GM21360 (cell line): Measurements from ENCODE around the gene FOXR1.
A peak's percentile ranks its signal among the peaks of the same experiment; 100 is the strongest.
"Not testable (repeated sequence)": the region's sequence is repeated elsewhere in the genome, so short reads cannot be mapped to it uniquely, and the experiment has no call there.

Source experiments
- ATAC-seq: cut with Tn5 transposase; IDR thresholded peaks from one replicate; pipeline ENCODE4 v1.9.1; 2021; ENCODE audit warnings: mild to moderate bottlenecking, moderate library complexity; ENCODE audit not compliant: unreplicated experiment

The FOXR1 gene

DNA sequence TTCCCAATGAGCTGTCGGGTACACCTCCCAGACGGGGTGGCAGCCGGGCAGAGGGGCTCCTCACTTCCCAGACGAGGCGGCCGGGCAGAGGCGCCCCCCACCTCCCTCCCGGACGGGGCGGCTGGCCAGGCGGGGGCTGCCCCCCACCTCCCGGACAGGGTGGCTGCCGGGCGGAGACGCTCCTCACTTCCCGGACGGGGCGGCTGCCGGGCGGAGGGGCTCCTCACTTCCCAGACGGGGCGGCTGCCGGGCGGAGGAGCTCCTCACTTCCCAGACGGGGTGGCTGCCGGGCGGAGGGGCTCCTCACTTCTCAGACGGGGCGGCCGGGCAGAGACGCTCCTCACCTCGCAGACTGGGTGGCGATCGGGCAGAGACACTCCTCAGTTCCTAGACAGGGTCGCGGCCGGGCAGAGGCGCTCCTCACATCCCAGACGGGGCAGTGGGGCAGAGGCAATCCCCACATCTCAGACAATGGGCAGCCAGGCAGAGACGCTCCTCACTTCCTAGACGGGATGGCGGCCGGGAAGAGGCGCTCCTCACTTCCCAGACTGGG is 20.0 kb downstream of the FOXR1 start:
- not testable (repeated sequence) for ATAC-seq

DNA sequence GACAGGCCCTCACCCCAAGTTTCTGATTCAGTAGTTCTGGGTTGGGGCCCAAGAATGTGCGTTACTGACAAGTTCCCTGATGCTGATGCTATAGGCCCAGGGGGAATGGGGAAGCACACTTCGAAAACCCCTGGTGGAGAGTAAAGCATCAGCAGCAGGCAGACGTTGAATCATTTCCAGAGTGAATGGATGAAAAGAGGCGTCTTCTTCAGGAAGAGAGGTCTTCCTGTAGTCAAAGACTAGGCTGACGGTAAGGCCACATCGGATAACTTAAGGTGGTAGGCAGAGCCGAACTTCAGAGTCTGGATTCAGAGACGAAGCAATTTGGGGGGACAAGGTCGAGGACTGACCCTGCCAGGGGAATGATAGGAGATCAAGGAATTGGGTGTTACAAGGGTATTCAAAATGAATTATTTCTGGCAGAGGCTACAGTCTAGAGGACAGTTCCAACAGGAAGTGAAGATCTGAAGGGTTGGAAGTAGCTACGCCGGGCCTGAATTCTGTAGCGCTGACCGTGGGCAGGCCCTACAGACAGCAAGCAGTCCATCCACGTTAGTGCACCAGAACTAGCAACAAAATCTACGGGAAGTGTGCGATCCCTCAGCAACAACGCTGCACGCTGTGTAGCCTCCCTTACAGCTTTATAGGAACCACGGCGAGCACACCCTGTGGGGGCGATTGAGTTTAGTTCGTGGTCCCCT is 25.5 kb downstream of the FOXR1 start:
- ATAC-seq = peak; percentile 4

DNA sequence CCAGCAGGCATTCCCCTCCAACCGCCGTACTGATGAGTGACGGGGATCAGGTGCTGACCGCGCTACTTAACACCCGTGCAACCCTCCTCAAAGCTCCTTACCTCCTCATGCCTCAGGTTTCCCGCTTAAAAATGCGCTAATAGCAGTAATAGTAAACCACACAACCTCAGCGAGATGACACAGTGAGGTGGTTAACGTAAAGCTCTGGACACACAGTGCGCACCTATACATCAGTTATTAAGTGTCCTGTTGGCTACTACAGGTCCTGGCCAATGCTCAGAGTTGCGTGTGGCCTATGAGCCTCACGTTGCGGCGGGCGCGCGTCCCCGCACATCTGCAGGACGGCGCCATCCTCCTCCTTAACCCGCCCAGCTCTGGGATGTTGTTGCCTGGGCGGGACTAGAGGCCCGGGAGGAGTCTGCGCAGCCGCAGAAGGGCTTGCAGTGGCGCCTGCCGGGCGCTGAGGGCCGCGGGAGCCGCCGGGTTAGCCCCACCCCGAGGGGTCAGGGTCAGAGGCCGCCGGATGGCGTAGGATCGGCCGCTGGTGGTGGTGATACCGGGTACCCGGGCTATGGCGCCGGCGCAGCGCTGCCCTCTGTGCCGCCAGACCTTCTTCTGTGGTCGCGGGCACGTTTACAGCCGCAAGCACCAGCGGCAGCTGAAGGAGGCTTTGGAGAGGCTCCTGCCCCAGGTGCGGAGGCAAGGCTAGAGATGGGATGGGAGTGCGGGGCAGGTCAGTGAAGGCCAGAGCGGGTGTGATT is 26.2 kb downstream of the FOXR1 start, which contains the start of gene CENATAC:
Gene CENATAC, plus strand, starts transcription at position 512 of the 761 bp plus-strand sequence. Its CDS starts 60 bp downstream, at position 572.
- peak; percentile 86 for ATAC-seq

DNA sequence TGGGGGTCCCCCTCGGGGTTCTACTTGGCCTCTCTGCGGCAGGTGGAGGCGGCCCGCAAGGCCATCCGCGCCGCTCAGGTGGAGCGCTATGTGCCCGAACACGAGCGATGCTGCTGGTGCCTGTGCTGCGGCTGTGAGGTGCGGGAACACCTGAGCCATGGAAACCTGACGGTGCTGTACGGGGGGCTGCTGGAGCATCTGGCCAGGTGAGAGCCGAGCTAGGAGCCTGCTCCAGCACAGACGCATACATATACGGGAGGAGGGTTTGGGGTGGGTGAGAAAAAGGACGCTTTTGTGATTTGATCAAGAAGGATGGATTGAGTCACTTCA is 26.8 kb downstream of the FOXR1 start:
- ATAC-seq = peak; percentile 25

DNA sequence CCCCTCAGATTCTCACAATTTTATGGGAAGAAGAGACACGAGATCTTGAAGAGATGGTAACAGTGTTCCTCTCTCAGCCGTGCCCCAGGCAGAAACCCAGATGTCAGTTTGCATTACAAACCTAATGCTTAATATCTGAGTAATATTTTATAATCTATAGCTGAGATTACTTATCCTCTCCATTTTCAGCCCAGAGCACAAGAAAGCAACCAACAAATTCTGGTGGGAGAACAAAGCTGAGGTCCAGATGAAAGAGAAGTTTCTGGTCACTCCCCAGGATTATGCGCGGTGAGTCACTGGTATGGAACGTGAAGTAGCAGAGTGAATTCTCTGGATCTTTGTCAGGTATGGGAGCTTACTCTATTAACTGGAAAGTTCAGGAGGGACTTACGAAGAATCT is 27.3 kb downstream of the FOXR1 start:
- ATAC-seq = no peak

DNA sequence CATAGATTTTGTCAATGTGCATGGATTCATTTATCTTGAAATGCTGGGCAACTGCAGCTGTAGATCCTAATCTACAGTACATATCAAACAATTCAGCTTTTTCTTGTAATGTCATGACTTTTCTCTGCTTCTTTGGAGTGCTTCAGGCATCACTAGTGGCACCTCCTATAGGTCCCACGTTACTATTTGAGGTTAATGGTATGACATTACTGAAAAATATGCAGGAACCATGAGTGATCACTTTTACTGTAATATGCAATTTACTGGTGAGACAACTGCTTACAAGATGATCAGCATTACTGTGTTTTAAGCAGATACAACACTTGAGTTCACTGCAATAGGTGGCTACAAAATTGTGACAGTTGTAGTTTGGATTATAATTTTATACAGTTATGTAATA is 29.3 kb downstream of the FOXR1 start:
- ATAC-seq = no peak

DNA sequence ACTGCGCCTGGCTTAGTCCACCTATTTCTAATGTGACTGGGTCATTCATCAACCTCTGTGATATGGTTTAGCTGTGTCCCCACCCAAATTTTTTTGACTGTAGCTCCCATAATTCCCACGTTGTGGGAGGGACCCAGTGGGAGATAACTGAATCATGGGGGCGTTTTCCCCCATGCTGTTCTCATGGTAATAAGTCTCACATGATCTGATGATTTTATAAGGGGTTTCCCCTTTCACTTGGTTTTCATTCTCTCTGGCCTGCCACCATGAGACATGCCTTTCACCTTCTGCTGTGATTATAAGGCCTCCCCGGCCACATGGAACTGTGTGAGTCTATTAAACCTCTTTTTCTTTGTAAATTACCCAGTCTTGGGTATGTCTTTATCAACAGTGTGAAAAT is 35.1 kb downstream of the FOXR1 start:
- ATAC-seq = no peak

DNA sequence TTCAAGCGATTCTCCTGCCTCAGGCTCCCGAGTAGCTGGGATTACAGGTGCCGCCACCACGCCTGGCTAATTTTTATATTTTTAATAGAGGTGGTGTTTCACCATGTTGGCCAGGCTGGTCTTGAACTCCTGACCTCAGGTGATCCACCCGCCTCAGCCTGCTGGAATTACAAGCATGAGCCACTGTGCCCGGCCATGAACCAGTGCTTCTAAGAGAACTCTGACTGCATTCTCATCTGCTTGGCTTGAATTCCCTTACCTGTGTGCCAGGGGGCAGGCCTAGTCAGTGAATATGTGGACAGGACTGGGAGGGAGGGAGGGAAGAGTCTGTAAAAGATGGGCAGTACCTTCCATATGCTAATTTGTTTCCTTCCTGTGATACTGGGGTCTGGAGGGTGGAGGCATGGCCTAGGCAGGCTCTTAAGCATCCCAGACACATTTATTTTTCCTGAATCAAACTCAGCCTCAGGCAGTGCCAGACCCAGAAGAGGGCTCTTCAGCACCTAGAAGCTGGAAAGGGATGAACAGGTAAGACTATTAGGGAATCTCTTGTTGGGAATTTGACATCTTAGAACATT is 40.0 kb downstream of the FOXR1 start:
- ATAC-seq = no peak

DNA sequence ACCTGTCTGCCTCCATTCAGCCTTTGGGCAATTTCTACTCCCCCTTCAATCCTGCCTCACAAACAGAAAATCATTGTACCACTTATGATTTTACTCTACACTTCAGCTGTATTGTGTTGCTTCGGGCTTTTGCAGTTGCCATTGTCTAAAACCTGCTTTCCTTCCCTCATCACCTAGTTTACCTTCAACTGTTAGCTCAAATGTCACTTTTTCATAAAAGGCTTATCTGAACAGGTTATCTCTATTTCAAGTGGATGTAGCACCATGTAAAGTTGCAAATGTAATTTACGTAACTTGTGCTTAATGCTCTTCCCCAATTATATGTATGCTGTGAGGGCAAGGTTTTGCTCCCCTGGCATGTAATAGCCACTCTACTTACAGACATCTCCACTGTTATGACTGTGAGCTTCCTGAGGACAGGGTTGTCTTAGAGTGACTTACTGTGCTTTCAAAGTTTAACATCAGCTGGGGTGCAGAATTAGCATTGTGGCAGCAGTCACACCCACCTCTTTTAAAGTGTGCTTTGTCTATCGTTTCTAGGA is 41.1 kb downstream of the FOXR1 start:
- ATAC-seq = no peak

DNA sequence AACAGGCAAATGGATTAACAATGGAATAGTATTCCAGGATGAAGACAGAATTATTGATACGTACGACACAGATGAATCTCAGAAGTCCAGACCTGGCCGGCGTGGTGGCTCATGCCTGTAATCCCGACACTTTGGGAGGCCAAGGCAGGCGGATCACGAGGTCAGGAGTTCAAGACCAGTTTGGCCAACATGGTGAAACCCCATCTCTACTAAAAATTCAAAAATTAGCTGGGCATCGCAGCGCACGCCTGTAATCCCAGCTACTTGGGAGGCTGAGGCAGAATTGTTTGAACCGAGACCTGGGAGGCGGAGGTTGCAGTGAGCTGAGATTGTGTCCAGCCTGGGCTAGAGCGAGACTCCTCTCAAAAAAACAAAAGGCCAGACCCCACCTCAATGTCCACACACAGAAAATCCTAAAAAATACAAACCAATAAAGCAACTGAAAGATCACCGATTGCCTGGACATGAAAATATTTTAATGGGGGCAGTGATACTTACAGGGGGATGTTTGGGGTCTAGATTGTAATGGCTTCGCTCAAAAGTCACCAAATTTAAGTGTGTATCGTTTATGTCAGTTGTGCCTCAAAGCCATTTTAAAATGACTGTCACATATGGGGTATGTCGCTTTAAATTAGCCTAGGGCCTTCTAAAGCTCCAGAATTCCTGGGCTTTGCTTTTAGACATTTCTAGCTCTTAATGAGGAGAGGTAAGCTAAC is 42.8 kb downstream of the FOXR1 start:
- ATAC-seq = no peak

DNA sequence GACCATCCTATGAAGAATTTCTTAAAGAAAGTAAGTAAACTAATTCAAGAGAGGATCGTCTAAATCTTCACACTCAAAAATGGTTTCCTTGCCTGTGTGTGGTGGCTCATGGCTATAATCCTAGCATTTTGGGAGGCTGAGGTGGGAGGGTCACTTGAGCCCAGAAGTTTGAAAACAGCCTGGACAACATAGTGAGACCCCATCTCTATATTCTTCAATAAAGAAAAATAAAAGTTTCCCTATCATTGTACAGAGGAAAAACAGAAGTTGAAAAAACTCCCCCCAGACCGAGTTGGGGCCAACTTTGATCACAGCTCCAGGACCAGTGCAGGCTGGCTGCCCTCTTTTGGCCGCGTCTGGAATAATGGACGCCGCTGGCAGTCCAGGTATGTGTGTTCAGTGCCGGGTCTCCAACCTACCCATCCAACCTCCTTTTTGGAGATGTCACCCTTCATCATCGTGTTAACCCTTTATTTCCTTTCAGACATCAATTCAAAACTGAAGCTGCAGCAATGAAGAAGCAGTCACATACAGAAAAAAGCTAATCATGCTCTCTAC is 43.6 kb downstream of the FOXR1 start:
- no peak for ATAC-seq

DNA sequence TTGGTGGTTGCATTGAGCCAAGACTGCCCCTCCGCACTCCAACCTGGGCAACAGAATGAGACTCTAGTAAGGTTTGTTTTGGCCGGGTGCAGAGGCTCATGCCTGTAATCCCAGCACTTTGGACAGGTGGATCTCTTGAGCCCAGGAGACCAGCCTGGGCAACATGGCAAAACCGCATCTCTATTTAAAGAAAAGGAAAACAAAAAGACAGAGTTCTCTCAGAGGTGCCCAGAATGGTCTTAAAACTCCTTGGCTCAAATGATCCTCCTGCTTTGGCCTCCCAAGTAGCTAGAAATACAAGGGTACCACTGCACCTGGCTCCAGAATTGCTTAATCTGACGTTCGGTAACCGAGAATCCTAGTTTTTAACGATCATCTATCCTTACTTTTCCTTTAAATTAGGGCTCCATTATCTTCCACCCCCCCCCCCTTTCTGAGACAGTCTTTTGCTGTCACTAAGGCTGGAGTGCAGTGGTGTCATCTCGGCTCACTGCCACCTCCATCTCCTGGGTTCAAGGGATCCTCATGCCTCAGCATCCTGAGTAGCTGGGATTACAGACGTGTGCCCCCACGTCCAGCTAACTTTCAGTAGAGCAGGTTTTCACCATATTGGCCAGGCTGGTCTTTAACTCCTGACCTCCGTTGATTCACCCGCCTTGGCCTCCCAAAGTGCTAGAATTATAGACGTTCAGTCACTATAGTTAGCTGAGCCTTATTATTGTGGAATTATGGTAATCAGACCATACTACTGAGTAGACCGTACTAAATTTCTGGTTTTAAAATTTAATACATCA is 44.9 kb downstream of the FOXR1 start:
- ATAC-seq = no peak

DNA sequence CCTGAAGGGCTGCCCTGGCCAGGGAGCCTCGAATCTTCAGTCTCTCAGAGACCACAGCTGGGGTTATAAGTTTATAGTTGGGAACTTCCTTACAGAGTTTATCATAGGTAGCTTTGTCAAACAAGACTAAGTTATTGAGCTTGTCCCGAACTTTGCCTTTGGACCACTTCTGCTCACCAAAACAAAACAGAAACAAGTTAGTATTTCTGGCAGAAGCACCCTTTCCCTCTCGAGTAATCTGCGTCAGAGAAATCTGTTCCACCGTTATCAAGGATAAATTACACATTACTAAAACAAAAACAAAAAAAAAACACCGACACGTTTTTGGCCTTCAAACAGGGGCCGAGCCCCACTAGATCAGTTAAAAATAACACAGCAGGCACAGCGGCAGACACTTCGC is 45.8 kb downstream of the FOXR1 start:
- not testable (repeated sequence) for ATAC-seq

DNA sequence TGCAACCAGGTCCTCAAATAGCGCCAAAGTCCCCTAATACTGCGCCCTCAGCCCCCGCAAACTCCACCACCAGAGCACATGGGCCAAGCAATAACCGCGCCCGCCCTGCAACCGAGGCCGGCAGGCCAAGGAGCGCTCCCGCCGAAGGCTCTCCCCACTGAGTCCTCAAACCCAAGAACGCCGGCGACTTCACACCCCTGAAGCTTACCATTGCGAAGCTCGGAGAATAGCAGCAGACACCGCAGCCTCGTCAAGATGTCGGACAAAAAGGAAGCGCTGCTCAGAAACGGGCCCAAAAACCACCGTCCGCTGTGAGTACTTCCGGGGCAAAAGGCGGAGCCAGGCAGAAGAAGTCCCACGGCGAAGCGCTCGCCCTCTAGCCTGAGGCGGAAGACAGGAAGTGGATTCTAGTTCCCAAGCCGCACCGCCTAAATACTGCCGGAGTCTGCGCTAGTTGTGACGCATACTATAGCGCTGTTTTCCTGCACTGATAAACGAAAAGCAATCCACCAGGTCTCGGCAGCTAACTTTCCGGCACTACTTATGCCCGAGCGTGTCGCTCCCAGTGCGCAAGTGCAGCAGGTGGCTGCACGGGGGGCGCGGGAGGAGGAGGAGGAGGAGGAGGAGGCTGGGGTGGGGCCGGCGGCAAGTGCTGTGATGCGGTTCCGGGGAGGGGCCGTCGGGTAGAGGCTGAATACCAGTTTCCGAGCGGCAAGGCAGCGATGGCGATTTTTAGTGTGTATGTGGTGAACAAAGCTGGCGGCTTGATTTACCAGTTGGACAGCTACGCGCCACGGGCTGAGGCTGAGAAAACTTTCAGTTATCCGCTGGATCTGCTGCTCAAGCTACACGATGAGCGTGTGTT is 46.7 kb downstream of the FOXR1 start, which contains the start of the genes RPS25 and TRAPPC4:
Gene RPS25, minus strand, starts transcription at position 270 of the 865 bp plus-strand sequence. Its CDS starts 59 bp downstream, at position 211.
Gene TRAPPC4, plus strand, starts transcription at position 693 of the 865 bp plus-strand sequence. Its CDS starts 30 bp downstream, at position 723.
- ATAC-seq = peak; percentile 80

DNA sequence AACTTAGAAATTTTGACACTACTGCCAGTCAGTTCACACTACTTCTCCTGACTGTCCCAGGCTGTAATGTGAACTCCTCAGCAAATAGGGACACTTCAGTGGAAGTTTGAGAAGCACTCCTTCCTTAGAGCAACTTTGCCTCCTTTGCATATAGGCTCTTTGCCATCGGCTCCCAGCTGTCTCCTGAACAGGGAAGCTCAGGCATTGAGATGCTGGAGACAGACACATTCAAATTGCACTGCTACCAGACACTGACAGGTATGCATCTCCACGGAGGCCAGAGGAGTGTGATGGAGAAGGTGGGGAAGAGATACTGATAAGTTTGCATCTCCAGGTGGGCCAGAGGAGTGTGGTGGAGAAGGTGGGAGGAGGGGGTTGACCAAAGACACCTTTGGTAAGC is 48.4 kb downstream of the FOXR1 start:
- no peak for ATAC-seq

DNA sequence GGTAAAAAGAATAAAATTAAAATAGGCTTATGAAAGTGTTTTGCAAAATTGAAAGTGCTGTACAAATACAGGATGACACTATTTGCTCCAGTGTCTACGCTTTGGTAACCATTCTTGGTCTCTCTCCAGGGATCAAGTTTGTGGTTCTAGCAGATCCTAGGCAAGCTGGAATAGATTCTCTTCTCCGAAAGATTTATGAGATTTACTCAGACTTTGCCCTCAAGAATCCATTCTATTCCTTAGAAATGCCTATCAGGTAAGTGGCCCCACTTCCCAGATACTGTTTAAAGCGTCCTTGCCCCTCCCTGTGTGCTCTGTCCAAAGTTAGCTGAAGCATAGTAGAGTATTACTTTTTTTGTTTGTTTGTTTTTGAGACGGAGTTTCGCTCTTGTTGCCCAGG is 50.1 kb downstream of the FOXR1 start:
- ATAC-seq = no peak

DNA sequence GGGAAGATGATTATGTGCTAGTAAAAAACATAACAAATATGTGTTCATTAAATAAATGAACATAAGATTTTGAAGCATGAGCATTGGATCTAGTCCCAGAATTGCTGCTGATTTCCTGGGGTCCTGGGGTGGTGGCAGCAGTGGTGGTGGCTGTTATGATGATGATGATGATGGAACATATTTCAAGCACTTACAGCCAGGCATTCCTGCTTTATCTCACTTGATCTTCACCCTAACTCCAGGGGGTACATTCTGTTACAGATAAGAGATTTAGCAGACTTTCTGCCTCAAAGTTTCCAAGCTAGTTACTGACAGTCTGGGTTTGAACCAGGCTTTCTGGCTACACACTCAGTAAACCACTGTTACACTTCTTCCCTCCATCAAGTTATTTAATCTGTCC is 52.2 kb downstream of the FOXR1 start:
- no peak for ATAC-seq

DNA sequence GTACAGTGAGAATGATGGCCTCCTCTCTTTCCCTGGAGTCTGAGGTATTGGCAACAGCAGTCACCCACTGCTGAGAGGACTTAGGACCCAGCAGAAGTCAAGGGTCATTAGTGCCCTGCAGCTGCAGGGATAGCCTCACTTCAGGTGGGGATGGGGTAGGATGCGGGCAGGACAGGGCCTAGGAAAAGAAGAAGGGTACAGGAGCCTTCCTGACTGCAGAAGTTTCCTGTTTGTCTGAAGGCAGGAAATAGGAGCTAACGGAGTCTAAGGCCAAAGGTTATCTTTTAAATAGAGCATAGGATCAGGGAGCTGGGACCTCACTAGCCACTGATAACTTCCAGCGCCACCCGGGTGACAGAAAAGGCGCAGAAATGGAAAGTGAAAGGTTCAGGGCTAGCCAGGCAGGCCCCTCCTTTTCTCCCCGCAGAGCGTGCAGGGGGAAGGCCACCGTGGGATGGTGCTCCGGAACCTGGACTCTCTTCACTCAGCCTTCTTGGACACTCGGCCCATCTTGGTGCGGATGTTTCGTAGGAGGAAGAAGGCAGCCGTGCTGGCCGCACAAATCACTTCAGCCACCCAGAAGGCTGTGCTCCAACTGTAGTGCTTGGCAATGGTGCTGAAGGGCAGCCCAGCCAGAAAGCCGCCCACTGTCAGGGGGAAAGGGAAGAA is 53.0 kb downstream of the FOXR1 start:
- ATAC-seq = no peak
